Kidney (tissue), 14 donors: ENCODE data around the gene NIBAN1. TPM values are rescaled to one million over a fixed set of nuclear protein-coding genes. Genes with fewer than 3 reads are reported as not detected.

Experiments used
- DNase-seq, 5 donors: peaks; one replicate each; pipeline ENCODE4 v3.0.0-alpha.2; 2013 to 2020
- FAIRE-seq: peaks from 2 replicates; lab custom pipeline; 2012; peaks lifted over from hg19 to GRCh38; lab: Jason Lieb, UNC
- H3K27ac ChIP-seq, 2 donors: one replicate each; pipeline ENCODE4 v1.7.0; 2013; ENCODE audit warnings: low read depth in 2 of 2, low read length in 2 of 2, inconsistent platforms in 1 of 2
- H3K27me3 ChIP-seq: one replicate; pipeline ENCODE4 v1.7.1; 2013; ENCODE audit warnings: low read length, inconsistent platforms; ENCODE audit not compliant: control insufficient read depth, insufficient read depth
- H3K36me3 ChIP-seq, 3 donors: one replicate each; pipeline versions ENCODE4 v1.7.0 to v1.7.1; 2013; ENCODE audit warnings: low read length in 3 of 3, control low read depth in 1 of 3, inconsistent platforms in 1 of 3; ENCODE audit not compliant: insufficient read depth in 3 of 3, control insufficient read depth in 2 of 3
- H3K4me1 ChIP-seq, 3 donors: one replicate each; pipeline versions ENCODE4 v1.7.0 to v1.7.1; 2013; ENCODE audit warnings: low read length in 3 of 3, inconsistent platforms in 1 of 3, low read depth in 1 of 3; ENCODE audit not compliant: control insufficient read depth in 2 of 3, insufficient read depth in 2 of 3
- H3K4me3 ChIP-seq, 3 donors: one replicate each; pipeline versions ENCODE4 v1.7.0 to v1.8.1; 2013; ENCODE audit warnings: low read length in 3 of 3, control low read depth in 1 of 3, inconsistent platforms in 1 of 3
- H3K9ac ChIP-seq, 3 donors: one replicate each; pipeline versions ENCODE4 v1.7.0 to v1.7.1; 2013; ENCODE audit warnings: low read length in 3 of 3, control low read depth in 1 of 3, inconsistent platforms in 1 of 3
- H3K9me3 ChIP-seq, 3 donors: one replicate each; pipeline versions ENCODE4 v1.7.0 to v1.7.1; 2013; ENCODE audit warnings: low read length in 3 of 3, control low read depth in 1 of 3, inconsistent platforms in 1 of 3; ENCODE audit not compliant: control insufficient read depth in 2 of 3, insufficient read depth in 1 of 3
- CTCF ChIP-seq: IDR thresholded peaks from 3 replicates; pipeline ENCODE4 v1.5.1; 2012; ENCODE audit warnings: mild to moderate bottlenecking, moderate library complexity, borderline replicate concordance; ENCODE audit not compliant: insufficient read depth; ENCODE audit errors: extremely low read depth
- intact Hi-C: fragments of 100-400 bp; cut with DNase I; formaldehyde crosslinking; loops from one replicate; pipeline ENCODE4 v1.11.1; 2022
- polyA plus RNA-seq: library from polyadenylated mRNA; stranded (reverse); fragments of 350-450 nt; fragmentation: Illumina TruSeq; extraction: RNeasy Lipid Tissue Mini Kit (QIAGEN cat#74804); gene quantifications from one replicate; pipeline ENCODE4 v1.2.3, GENCODE V29; 2014; ENCODE audit warnings: low read depth, low replicate concordance; ENCODE audit not compliant: insufficient read depth
- total RNA-seq: library from RNA; stranded (reverse); fragmentation: NEBNext Ultra II Directional; extraction: Animal tissue kit (Norgen Biotek cat#: 25700); gene quantifications from one replicate; pipeline ENCODE4 v1.2.1, GENCODE V29; 2021
- donor health status: control.
- donor health status: control.
- donor health status: control.
- donor health status: control.
- donor health status: control.
- donor health status: DM: yes; HTN: yes; CAD: no.
- donor health status: Normal renal cell carcinoma (clear cell type).

Gene NIBAN1
- total and polyA plus RNA-seq, 2 donors from 2014 or later = 2.6 to 25.4 TPM

- intact Hi-C loops = no loop called here
- DNase-seq (no peak), FAIRE-seq (no peak)
- Histone ChIP-seq H3K9ac (no peak overlapping the region), H3K4me1 (no peaks in the 10 kb centered on the region), H3K36me3 (no peaks in the 10 kb centered on the region), H3K27ac (no peak overlapping the region), H3K9me3 (no peaks in the 10 kb centered on the region), H3K4me3 (no peak overlapping the region), H3K27me3 (no peaks in the 10 kb centered on the region)
- no peak for TF ChIP-seq CTCF
These were observed 45.9 kb downstream of the NIBAN1 start for GRCh38 chr1:184928394-184928793.

Other genes with a start within 250 kb of the NIBAN1 start
- gene EDEM3, start 219.7 kb downstream of the NIBAN1 start, total RNA-seq = 31.7 TPM
- gene EDEM3, start 219.7 kb downstream of the NIBAN1 start, polyA plus RNA-seq = 9.1 TPM
- gene RNF2, start 71.0 kb upstream of the NIBAN1 start, total RNA-seq = 26.0 TPM
- gene RNF2, start 71.0 kb upstream of the NIBAN1 start, polyA plus RNA-seq = 6.7 TPM
- 17.9 TPM for gene TRMT1L, start 182.4 kb upstream of the NIBAN1 start, total RNA-seq
- 11.6 TPM for gene TRMT1L, start 182.4 kb upstream of the NIBAN1 start, polyA plus RNA-seq
- gene SWT1, start 182.7 kb upstream of the NIBAN1 start, total RNA-seq = 6.5 TPM
- 2.9 TPM for gene SWT1, start 182.7 kb upstream of the NIBAN1 start, polyA plus RNA-seq